NB4 (cell line): ENCODE results near the gene TRUB2.

Source experiments
- DNase-seq: peaks from one replicate; pipeline ENCODE4 v3.0.0; 2010; ENCODE audit warnings: low read depth
- H3K4me3 ChIP-seq: one replicate; pipeline ENCODE4 v1.5.1; 2011; ENCODE audit warnings: mild to moderate bottlenecking, low read depth, low read length, moderate library complexity
- CTCF ChIP-seq: IDR thresholded peaks from one replicate; pipeline ENCODE4 v1.5.1; 2012; ENCODE audit warnings: low read depth, low read length
- MAX ChIP-seq: IDR thresholded peaks from 2 replicates; pipeline ENCODE4 v1.6.1; 2011; ENCODE audit warnings: low read depth, low read length
- MYC ChIP-seq: IDR thresholded peaks from 2 replicates; pipeline ENCODE4 v1.6.1; 2011; ENCODE audit warnings: low read depth, low read length
- POLR2A ChIP-seq: IDR thresholded peaks from 2 replicates; pipeline ENCODE4 v1.6.1; 2011; ENCODE audit warnings: mild to moderate bottlenecking; ENCODE audit not compliant: insufficient read length; ENCODE audit errors: extremely low read depth

TRUB2 gene

GRCh38 chr9:128276574-128277270, 45.5 kb downstream of the TRUB2 start:
- no peak for TF ChIP-seq POLR2A
- TF ChIP-seq MYC, result no peak
- no peak for TF ChIP-seq CTCF
- no peak for TF ChIP-seq MAX
- DNase-seq, result no peak
- peak overlapping the region; percentile 72 for H3K4me3 ChIP-seq

GRCh38 chr9:128276008-128276573, 46.2 kb downstream of the TRUB2 start, which contains the start of gene SWI5:
SWI5 (plus strand) TSS chr9:128276276.
- TF ChIP-seq CTCF (no peak), MAX (peak; percentile 77), MYC (peak; percentile 73), POLR2A (peak; percentile 97)
- peak; percentile 98 for DNase-seq
- peak within 1 kb of the TSS; percentile 72 for H3K4me3 ChIP-seq

- peak; percentile 28 for DNase-seq
- H3K4me3 ChIP-seq, result peak within 1 kb of the TSS; percentile 72
- TF ChIP-seq CTCF (no peak), MYC (no peak), POLR2A (no peak), MAX (no peak)
These were observed 46.8 kb downstream of the TRUB2 start, which contains the start of gene GOLGA2 for GRCh38 chr9:128275198-128276007. GOLGA2 (minus strand) TSS chr9:128276007; CDS start chr9:128275976, 31 bp downstream.

GRCh38 chr9:128274245-128274644, 48.0 kb downstream of the TRUB2 start:
- no peak for DNase-seq
- no peak for TF ChIP-seq CTCF
- TF ChIP-seq MAX, result no peak
- TF ChIP-seq POLR2A, result no peak
- TF ChIP-seq MYC, result no peak
- H3K4me3 ChIP-seq, result no peak overlapping the region

- H3K4me3 ChIP-seq, result no peak overlapping the region
- no peak for DNase-seq
- no peak for TF ChIP-seq MAX
- TF ChIP-seq MYC, result no peak
- no peak for TF ChIP-seq POLR2A
- no peak for TF ChIP-seq CTCF
These were observed 50.7 kb downstream of the TRUB2 start for GRCh38 chr9:128271512-128271911.
